ENCODE data around the gene BLMH. TPM values are rescaled to one million over a fixed set of nuclear protein-coding genes. Genes with fewer than 3 reads are reported as not detected.

BLMH gene
- total RNA-seq = 40.0 TPM

- DNase-seq = peak; percentile 91
These were observed at the start of gene BLMH for GRCh38 chr17:30291543-30292285. Gene BLMH (minus strand): TSS chr17:30291944. CDS start chr17:30291819, 125 bp downstream.

- DNase-seq = peak; percentile 11
These were observed 49.1 kb upstream of the BLMH start for GRCh38 chr17:30340801-30341356.

- DNase-seq = no peak
These were observed 47.3 kb upstream of the BLMH start for GRCh38 chr17:30339086-30339485.

GRCh38 chr17:30337393-30337999 is 45.8 kb upstream of the BLMH start:
- no peak for DNase-seq

- peak; percentile 22 for DNase-seq
These were observed 44.8 kb upstream of the BLMH start for GRCh38 chr17:30336369-30337171.

GRCh38 chr17:30334421-30334820 is 42.7 kb upstream of the BLMH start:
- DNase-seq = no peak

- DNase-seq = no peak
These were observed 42.0 kb upstream of the BLMH start, which contains the start of gene TMIGD1 for GRCh38 chr17:30333503-30334360. Gene TMIGD1 (minus strand): TSS chr17:30334057. CDS start chr17:30332133, 1,924 bp downstream.

GRCh38 chr17:30332057-30332542 is 40.4 kb upstream of the BLMH start:
- no peak for DNase-seq

GRCh38 chr17:30326809-30327208 is 35.1 kb upstream of the BLMH start:
- no peak for DNase-seq

GRCh38 chr17:30324723-30325122 is 33.0 kb upstream of the BLMH start:
- DNase-seq = no peak

GRCh38 chr17:30323895-30324319 is 32.2 kb upstream of the BLMH start:
- DNase-seq = peak; percentile 19

- no peak for DNase-seq
These were observed 31.6 kb upstream of the BLMH start for GRCh38 chr17:30323262-30323894.

- no peak for DNase-seq
These were observed 29.6 kb upstream of the BLMH start for GRCh38 chr17:30321314-30321713.

GRCh38 chr17:30318155-30318554 is 26.4 kb upstream of the BLMH start:
- DNase-seq = no peak

- no peak for DNase-seq
These were observed 25.0 kb upstream of the BLMH start for GRCh38 chr17:30316736-30317135.

GRCh38 chr17:30315106-30315505 is 23.4 kb upstream of the BLMH start:
- DNase-seq = no peak

GRCh38 chr17:30314474-30314873 is 22.7 kb upstream of the BLMH start:
- DNase-seq = no peak

- no peak for DNase-seq
These were observed 20.5 kb upstream of the BLMH start for GRCh38 chr17:30312226-30312625.

- no peak for DNase-seq
These were observed 18.8 kb upstream of the BLMH start for GRCh38 chr17:30310562-30310961.

- DNase-seq = no peak
These were observed 17.8 kb upstream of the BLMH start for GRCh38 chr17:30309591-30309990.

- no peak for DNase-seq
These were observed 16.7 kb upstream of the BLMH start for GRCh38 chr17:30308406-30308805.
